ENCODE data around the gene CFAP52.
"Not testable (repeated sequence)": the region's sequence is repeated elsewhere in the genome, so short reads cannot be mapped to it uniquely, and the experiment has no call there.

CFAP52 gene

GRCh38 chr17:9661027-9661426, 84.6 kb downstream of the CFAP52 start:
- TF ChIP-seq CTCF (IDR thresholded peaks at IDR 0.05; ENCODE audit: low read depth, low read length, missing control alignments): no peak
- no peak overlapping the region for H3K4me3 ChIP-seq (replicated peaks; ENCODE audit: low read depth, low read length)
- no peak for DNase-seq (ENCODE audit: extremely low read depth, low read depth)

- not testable (repeated sequence) for H3K4me3 ChIP-seq (replicated peaks; ENCODE audit: low read depth, low read length); DNase-seq (ENCODE audit: extremely low read depth, low read depth)
These were observed 87.1 kb downstream of the CFAP52 start for GRCh38 chr17:9663511-9663910.

- H3K4me3 ChIP-seq (replicated peaks; ENCODE audit: low read depth, low read length): no peak overlapping the region
- DNase-seq (ENCODE audit: extremely low read depth, low read depth): no peak
- TF ChIP-seq CTCF (IDR thresholded peaks at IDR 0.05; ENCODE audit: low read depth, low read length, missing control alignments): no peak
These were observed 90.1 kb downstream of the CFAP52 start for GRCh38 chr17:9666461-9667050.

DNA sequence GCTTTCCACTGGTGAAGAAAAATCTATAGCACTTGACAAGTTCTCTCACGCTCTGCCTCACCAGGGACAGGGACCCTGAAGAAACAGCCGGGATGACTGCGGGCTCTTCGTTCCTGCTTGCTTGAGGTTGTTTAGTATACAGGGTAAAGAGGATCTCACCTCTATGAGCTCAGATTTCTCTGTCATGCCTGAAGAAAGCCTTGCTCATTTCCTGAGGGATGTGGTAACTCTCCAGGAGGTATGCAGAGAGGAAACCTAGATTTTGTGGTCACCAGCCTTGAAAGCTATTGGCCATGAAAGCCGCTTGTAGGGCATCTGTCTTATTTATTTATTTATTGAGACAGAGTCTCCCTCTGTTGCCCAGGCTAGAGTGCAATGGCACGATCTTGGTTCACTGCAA, 92.1 kb downstream of the CFAP52 start:
- DNase-seq (ENCODE audit: extremely low read depth, low read depth): no peak
- no peak for TF ChIP-seq CTCF (IDR thresholded peaks at IDR 0.05; ENCODE audit: low read depth, low read length, missing control alignments)

GRCh38 chr17:9669551-9670008, 93.1 kb downstream of the CFAP52 start:
- H3K4me3 ChIP-seq (replicated peaks; ENCODE audit: low read depth, low read length): no peak overlapping the region
- no peak for TF ChIP-seq CTCF (IDR thresholded peaks at IDR 0.05; ENCODE audit: low read depth, low read length, missing control alignments)
- no peak for DNase-seq (ENCODE audit: extremely low read depth, low read depth)

More for the DNA sequence above, 92.1 kb downstream of the CFAP52 start:
- no peak overlapping the region for H3K4me3 ChIP-seq (replicated peaks; ENCODE audit: low read depth, low read length)

DNA sequence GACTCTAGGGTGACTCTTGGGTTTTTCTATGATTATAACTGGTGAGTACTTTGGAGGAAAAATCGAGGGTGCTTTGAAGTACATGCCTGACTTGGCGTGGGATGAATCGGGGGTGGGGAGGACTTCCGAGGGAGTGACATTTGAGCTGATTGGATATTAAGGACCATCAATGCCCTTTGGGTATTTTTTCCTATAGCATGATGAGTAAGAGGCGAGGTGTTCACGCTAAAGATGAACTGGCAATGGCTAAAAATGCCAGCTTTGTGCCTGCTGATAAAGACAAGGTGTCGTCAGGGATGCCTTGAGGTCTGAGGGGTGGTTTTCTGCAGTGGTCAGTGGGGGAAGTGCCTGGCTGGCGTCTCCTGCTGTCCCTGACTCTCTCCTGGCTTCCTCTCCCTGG, 94.2 kb downstream of the CFAP52 start:
- DNase-seq (ENCODE audit: extremely low read depth, low read depth): no peak
- no peak for TF ChIP-seq CTCF (IDR thresholded peaks at IDR 0.05; ENCODE audit: low read depth, low read length, missing control alignments)
- no peak overlapping the region for H3K4me3 ChIP-seq (replicated peaks; ENCODE audit: low read depth, low read length)

- DNase-seq (ENCODE audit: extremely low read depth, low read depth): no peak
- TF ChIP-seq CTCF (IDR thresholded peaks at IDR 0.05; ENCODE audit: low read depth, low read length, missing control alignments): no peak
- no peak overlapping the region for H3K4me3 ChIP-seq (replicated peaks; ENCODE audit: low read depth, low read length)
These were observed 95.1 kb downstream of the CFAP52 start for GRCh38 chr17:9671559-9671958.
